H9 (cell line): ENCODE measurements around the gene PCSK1N. TPM values are rescaled to one million over a fixed set of nuclear protein-coding genes. Genes with fewer than 3 reads are reported as not detected.

Experiments
- DNase-seq: peaks from one replicate; pipeline ENCODE4 v3.0.0-alpha.2; 2017
- H2AFZ ChIP-seq: one replicate; pipeline ENCODE4 v1.6.1; 2013; ENCODE audit warnings: mild to moderate bottlenecking, low read length, control low read depth, moderate library complexity
- H2AK5ac ChIP-seq: 2 replicates; pipeline ENCODE4 v1.6.1; 2013; ENCODE audit warnings: low read length, control low read depth, mixed read lengths; ENCODE audit not compliant: insufficient read length
- H2BK120ac ChIP-seq: one replicate; pipeline ENCODE4 v1.6.1; 2013; ENCODE audit warnings: low read depth, mild to moderate bottlenecking, low read length, control low read depth, inconsistent platforms; ENCODE audit not compliant: poor library complexity, severe bottlenecking
- H2BK12ac ChIP-seq: 2 replicates; pipeline ENCODE4 v1.6.1; 2013; ENCODE audit warnings: low read length, control low read depth, mixed read lengths, low read depth; ENCODE audit not compliant: insufficient read length
- H2BK15ac ChIP-seq: 2 replicates; pipeline ENCODE4 v1.6.1; 2013; ENCODE audit warnings: low read depth, low read length, control low read depth
- H2BK20ac ChIP-seq: one replicate; pipeline ENCODE4 v1.6.1; 2013; ENCODE audit warnings: low read depth, mild to moderate bottlenecking, low read length, control low read depth, inconsistent platforms; ENCODE audit not compliant: poor library complexity, severe bottlenecking
- H2BK5ac ChIP-seq: 2 replicates; pipeline ENCODE4 v1.6.1; 2013; ENCODE audit warnings: low read length, control low read depth, mixed read lengths; ENCODE audit not compliant: insufficient read length
- H3K14ac ChIP-seq: 2 replicates; pipeline ENCODE4 v1.6.1; 2013; ENCODE audit warnings: low read length, control low read depth; ENCODE audit not compliant: insufficient read depth
- H3K18ac ChIP-seq: 2 replicates; pipeline ENCODE4 v1.6.1; 2013; ENCODE audit warnings: low read depth, mild to moderate bottlenecking, mixed read lengths, low read length, control low read depth; ENCODE audit not compliant: insufficient read length
- H3K23ac ChIP-seq: 2 replicates; pipeline ENCODE4 v1.6.1; 2013; ENCODE audit warnings: low read length, control low read depth, mixed read lengths, low read depth; ENCODE audit not compliant: insufficient read length
- H3K23me2 ChIP-seq: 2 replicates; pipeline ENCODE4 v1.6.1; 2013; ENCODE audit warnings: low read depth, mild to moderate bottlenecking, mixed read lengths, low read length, control low read depth; ENCODE audit not compliant: insufficient read length, poor library complexity, severe bottlenecking
- H3K27ac ChIP-seq: 2 replicates; pipeline ENCODE4 v1.5.1; 2013; ENCODE audit warnings: low read length, control low read depth, mixed read lengths, low read depth; ENCODE audit not compliant: insufficient read length
- H3K27me3 ChIP-seq: 2 replicates; pipeline ENCODE4 v1.6.1; 2013; ENCODE audit warnings: low read length, control low read depth, inconsistent platforms; ENCODE audit not compliant: insufficient read depth
- H3K4ac ChIP-seq: 2 replicates; pipeline ENCODE4 v1.6.1; 2013; ENCODE audit warnings: low read depth, mild to moderate bottlenecking, control low read depth, inconsistent platforms, low read length, moderate library complexity
- H3K4me1 ChIP-seq: 2 replicates; pipeline ENCODE4 v1.6.1; 2013; ENCODE audit warnings: low read length, control low read depth, inconsistent platforms; ENCODE audit not compliant: insufficient read depth
- H3K4me2 ChIP-seq: 2 replicates; pipeline ENCODE4 v1.6.1; 2013; ENCODE audit warnings: low read length, control low read depth, mixed read lengths; ENCODE audit not compliant: insufficient read length, insufficient read depth
- H3K56ac ChIP-seq: 2 replicates; pipeline ENCODE4 v1.6.1; 2013; ENCODE audit warnings: low read depth, mild to moderate bottlenecking, mixed read lengths, low read length, control low read depth; ENCODE audit not compliant: insufficient read length
- H3K79me1 ChIP-seq: 2 replicates; pipeline ENCODE4 v1.6.1; 2013; ENCODE audit warnings: low read depth, mild to moderate bottlenecking, moderate library complexity, low read length, control low read depth, inconsistent platforms; ENCODE audit not compliant: insufficient read depth, poor library complexity, severe bottlenecking
- H3K79me2 ChIP-seq: 2 replicates; pipeline ENCODE4 v1.6.1; 2013; ENCODE audit warnings: low read length, control low read depth, inconsistent platforms; ENCODE audit not compliant: insufficient read depth
- H3K9ac ChIP-seq: 2 replicates; pipeline ENCODE4 v1.6.1; 2013; ENCODE audit warnings: low read length, control low read depth, mixed read lengths; ENCODE audit not compliant: insufficient read length; ENCODE audit errors: extremely low read depth
- H3K9me3 ChIP-seq: one replicate; pipeline ENCODE4 v1.6.1; 2013; ENCODE audit warnings: low read depth, low read length, inconsistent platforms; ENCODE audit not compliant: control insufficient read depth
- H3T11ph ChIP-seq: one replicate; pipeline ENCODE4 v1.6.1; 2013; ENCODE audit warnings: mild to moderate bottlenecking, low read length, control low read depth, inconsistent platforms
- H4K20me1 ChIP-seq: one replicate; pipeline ENCODE4 v1.6.1; 2013; ENCODE audit not compliant: control insufficient read depth, insufficient read length, insufficient read depth
- H4K5ac ChIP-seq: 2 replicates; pipeline ENCODE4 v1.6.1; 2013; ENCODE audit warnings: low read depth, mild to moderate bottlenecking, mixed read lengths, low read length, control low read depth; ENCODE audit not compliant: insufficient read length
- H4K8ac ChIP-seq: replicated peaks from 2 replicates; pipeline ENCODE4 v1.6.1; 2013; ENCODE audit warnings: low read length, control low read depth, mixed read lengths, low read depth; ENCODE audit not compliant: insufficient read length
- H4K91ac ChIP-seq: 2 replicates; pipeline ENCODE4 v1.6.1; 2013; ENCODE audit warnings: low read depth, mild to moderate bottlenecking, moderate library complexity, mixed read lengths, low read length, control low read depth; ENCODE audit not compliant: insufficient read length
- H3K27ac Mint-ChIP-seq, 3 experiments: 2 replicates in 2 of 3; 3 replicates in 1 of 3; pipeline ENCODE4 v1.8.0; 2020 to 2021; ENCODE audit warnings: mixed read lengths in 3 of 3, mild to moderate bottlenecking in 1 of 3, moderate library complexity in 1 of 3
- H3K27me3 Mint-ChIP-seq: 2 replicates; pipeline ENCODE4 v1.8.0; 2021; ENCODE audit warnings: low read depth, mild to moderate bottlenecking, moderate library complexity, mixed read lengths
- H3K36me3 Mint-ChIP-seq, 3 experiments: 2 replicates in 2 of 3; 3 replicates in 1 of 3; pipeline ENCODE4 v1.8.0; 2020 to 2021; ENCODE audit warnings: low read depth in 3 of 3, mixed read lengths in 3 of 3; ENCODE audit not compliant: insufficient read depth in 1 of 3
- H3K4me1 Mint-ChIP-seq, 2 experiments: 2 replicates each; pipeline ENCODE4 v1.8.0; 2020; ENCODE audit warnings: mixed read lengths in 2 of 2
- H3K4me3 Mint-ChIP-seq, 2 experiments: 2 replicates in 1 of 2; 3 replicates in 1 of 2; pipeline ENCODE4 v1.8.0; 2020 to 2021; ENCODE audit warnings: mild to moderate bottlenecking in 2 of 2, mixed read lengths in 2 of 2, moderate library complexity in 1 of 2
- H3K9me3 Mint-ChIP-seq, 2 experiments: 2 replicates in 1 of 2; 3 replicates in 1 of 2; pipeline ENCODE4 v1.8.0; 2020; ENCODE audit warnings: mild to moderate bottlenecking in 2 of 2, mixed read lengths in 2 of 2, moderate library complexity in 1 of 2
- WGBS: extraction: QIAGEN DNeasy Blood & Tissue Kit; methylation state at CpG from one replicate; pipeline ENCODE4 v1.1.7; 2013; ENCODE audit warnings: missing lambda C conversion rate, low lambda C conversion rate, mixed read lengths; ENCODE audit not compliant: insufficient read length; ENCODE audit errors: extremely low coverage; 5-methylcytosine and 5-hydroxymethylcytosine counted together
- total RNA-seq: library from RNA; stranded (reverse); gene quantifications from 2 replicates; pipeline ENCODE4 v1.2.1, GENCODE V29; 2021
- TF ChIP-seq, protein P1 (sequence below): fragments of 200-600 bp; sonication (generic); conservative IDR thresholded peaks from 3 replicates; pipeline ENCODE4 v1.8.0; 2021; ENCODE audit warnings: antibody characterized with exemption, mild to moderate bottlenecking

The PCSK1N gene
- total RNA-seq, 1 experiment from 2014 or later = 3.9 TPM

DNA sequence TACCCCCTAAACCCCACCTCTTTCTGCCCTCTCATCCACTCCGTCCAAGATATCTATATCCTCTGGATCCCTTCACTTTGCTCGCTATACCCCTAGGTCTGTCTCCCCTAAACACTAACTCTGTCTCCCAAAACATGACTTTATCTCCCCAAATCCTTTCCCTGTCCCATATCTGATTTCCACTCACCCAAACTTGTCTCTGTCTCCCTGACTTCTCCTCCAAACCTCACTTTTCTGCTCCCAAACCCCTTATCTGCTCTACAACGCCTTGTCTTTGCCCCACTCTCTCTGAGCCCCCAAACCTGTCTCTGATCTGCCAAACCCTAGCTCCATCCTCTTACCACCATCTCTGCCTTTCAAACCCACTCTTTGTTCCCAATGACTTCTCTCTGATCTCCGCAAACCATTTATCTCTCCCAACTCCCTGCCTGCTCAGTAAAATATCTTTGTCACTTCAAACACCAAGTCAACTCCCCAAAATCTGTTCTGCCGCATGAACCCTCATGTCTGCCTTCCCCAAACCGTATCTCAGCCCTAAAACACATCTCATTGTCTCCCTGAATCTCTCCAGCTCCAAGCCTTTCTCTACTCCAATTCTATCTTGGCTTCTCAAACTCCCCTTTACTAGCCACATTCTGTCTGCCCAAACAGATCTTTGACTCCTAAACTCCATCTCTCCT lies 48.4 kb downstream of the PCSK1N start:
- Histone ChIP-seq H3K9ac (no peak overlapping the region), H2AK5ac (no peak overlapping the region), H3T11ph (no peak overlapping the region), H2AFZ (no peak overlapping the region), H4K91ac (no peak overlapping the region), H2BK120ac (no peak overlapping the region), H3K79me2 (no peaks in the 10 kb centered on the region), H3K4me2 (no peak overlapping the region), H3K79me1 (no peaks in the 10 kb centered on the region), H2BK12ac (no peak overlapping the region), H3K23ac (no peak overlapping the region), H3K14ac (no peak overlapping the region), H4K8ac (no peak overlapping the region), H4K20me1 (no peaks in the 10 kb centered on the region), H3K18ac (no peak overlapping the region), H3K4me1 (no peaks in the 10 kb centered on the region), H3K27ac (no peak overlapping the region), H3K4ac (no peak overlapping the region), H3K9me3 (peaks cover 19% of the 10 kb centered on the region), H3K56ac (no peak overlapping the region), H2BK15ac (no peak overlapping the region), H3K27me3 (no peaks in the 10 kb centered on the region), H2BK20ac (no peak overlapping the region), H3K23me2 (no peaks in the 10 kb centered on the region), H2BK5ac (no peak overlapping the region), H4K5ac (no peak overlapping the region)
- peak overlapping the region in 1 of 2 experiments; percentile 13; a peak in 2 of 5 replicates for H3K4me3 Mint-ChIP-seq
- H3K36me3 Mint-ChIP-seq = peaks cover 0 to 3% (median 2%) of the 10 kb centered on the region in 3 experiments; a peak in 3 of 7 replicates
- H3K27me3 Mint-ChIP-seq = peaks cover 18% of the 10 kb centered on the region
- H3K27ac Mint-ChIP-seq = no peak overlapping the region
- TF ChIP-seq, protein P1, sequence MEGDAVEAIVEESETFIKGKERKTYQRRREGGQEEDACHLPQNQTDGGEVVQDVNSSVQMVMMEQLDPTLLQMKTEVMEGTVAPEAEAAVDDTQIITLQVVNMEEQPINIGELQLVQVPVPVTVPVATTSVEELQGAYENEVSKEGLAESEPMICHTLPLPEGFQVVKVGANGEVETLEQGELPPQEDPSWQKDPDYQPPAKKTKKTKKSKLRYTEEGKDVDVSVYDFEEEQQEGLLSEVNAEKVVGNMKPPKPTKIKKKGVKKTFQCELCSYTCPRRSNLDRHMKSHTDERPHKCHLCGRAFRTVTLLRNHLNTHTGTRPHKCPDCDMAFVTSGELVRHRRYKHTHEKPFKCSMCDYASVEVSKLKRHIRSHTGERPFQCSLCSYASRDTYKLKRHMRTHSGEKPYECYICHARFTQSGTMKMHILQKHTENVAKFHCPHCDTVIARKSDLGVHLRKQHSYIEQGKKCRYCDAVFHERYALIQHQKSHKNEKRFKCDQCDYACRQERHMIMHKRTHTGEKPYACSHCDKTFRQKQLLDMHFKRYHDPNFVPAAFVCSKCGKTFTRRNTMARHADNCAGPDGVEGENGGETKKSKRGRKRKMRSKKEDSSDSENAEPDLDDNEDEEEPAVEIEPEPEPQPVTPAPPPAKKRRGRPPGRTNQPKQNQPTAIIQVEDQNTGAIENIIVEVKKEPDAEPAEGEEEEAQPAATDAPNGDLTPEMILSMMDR = no peak
- WGBS = no CpG with 5 or more reads among the region's 6 CpGs
- no peak for DNase-seq
- H3K9me3 Mint-ChIP-seq = peaks cover 63 to 78% of the 10 kb centered on the region in 2 experiments
- no peaks in the 10 kb centered on the region for H3K4me1 Mint-ChIP-seq
